HG03159 (cell line): ENCODE results near the gene PLA2G12A.

ENCODE experiments used
- ATAC-seq: cut with Tn5 transposase; IDR thresholded peaks from one replicate; pipeline ENCODE4 v1.9.1; 2021; ENCODE audit warnings: mild to moderate bottlenecking, moderate library complexity; ENCODE audit not compliant: unreplicated experiment

PLA2G12A gene

GRCh38 chr4:109729117-109729717 lies 653 bp downstream of the PLA2G12A start:
- ATAC-seq = no peak

GRCh38 chr4:109728385-109728784 lies 1.5 kb downstream of the PLA2G12A start:
- ATAC-seq = no peak

DNA sequence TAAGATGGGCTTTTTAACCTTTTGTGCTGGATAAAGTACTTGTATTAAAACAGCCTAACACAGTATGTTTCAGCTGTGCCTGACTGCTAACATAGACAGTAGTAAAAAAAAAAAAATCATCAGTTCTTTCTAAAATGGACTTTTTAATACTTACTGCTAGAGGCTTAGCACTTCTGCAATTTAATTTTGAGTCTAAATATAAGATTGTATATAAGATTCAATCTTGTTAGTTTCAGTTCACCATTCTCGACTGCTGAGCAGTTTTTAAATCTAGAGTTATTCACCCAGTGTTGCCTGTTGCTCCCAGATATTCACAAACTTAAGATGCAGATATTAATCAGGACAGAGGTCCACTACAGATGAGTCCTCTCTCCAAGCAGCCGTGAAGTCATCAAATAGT lies 6.8 kb downstream of the PLA2G12A start:
- ATAC-seq = no peak

DNA sequence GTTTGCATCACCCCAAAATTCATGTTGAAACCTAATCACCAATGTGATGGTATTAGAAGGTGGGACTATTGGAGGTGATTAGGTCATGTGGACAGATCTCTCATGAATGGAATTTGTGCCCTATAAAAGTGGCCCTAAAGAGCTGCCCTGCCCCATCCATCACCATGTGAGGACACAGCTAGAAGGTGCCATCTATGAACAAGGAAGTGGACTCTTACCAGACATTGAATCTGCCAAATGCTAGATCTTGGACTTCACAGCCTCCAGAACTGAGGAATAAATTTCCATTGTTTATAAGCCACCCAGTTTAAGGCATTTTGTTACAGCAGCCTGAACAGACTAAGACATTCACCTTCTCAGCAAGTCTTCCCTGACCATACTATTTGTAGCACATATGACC lies 7.5 kb downstream of the PLA2G12A start:
- no peak for ATAC-seq

DNA sequence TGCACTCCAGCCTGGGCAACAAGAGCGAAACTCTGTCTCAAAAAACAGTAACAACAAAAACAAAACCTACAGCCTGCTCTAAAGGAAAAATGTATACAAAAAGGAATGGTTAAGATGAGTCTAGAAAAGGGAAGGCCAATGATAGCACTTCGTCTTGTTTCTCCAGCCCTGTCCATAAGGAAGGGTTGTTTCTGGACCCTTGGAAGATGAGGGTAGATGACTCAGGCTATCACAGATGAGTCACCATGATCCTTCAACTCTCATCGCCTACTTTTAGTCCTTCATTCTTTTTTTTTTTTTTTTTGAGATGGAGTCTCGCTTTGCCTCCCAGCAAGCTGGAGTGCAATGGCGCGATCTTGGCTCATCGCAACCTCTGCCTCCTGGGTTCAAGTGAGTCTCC lies 8.8 kb downstream of the PLA2G12A start:
- no peak for ATAC-seq

GRCh38 chr4:109719604-109720003 lies 10.3 kb downstream of the PLA2G12A start:
- no peak for ATAC-seq

- no peak for ATAC-seq
Measured at GRCh38 chr4:109718759-109719158, 11.1 kb downstream of the PLA2G12A start.

GRCh38 chr4:109713500-109713899 lies 16.4 kb downstream of the PLA2G12A start:
- ATAC-seq = no peak

DNA sequence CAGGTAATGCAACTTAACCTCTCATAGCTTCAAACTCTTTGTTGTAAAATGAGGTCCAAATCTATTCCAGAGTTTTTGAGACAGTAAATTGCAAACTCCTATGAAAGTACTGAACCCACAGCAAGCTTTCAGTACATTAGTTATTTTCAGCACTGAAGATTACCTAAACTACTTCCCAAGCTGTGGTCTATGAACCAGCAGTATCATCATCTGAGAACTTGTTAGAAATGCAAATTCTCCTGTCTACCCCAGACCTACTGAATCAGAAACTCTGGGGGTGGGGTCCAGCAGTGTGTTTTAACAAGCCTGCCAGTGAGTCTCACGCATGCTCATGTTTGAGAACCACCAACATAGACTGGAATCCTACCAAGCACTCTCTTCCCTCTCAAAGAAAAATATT lies 20.9 kb downstream of the PLA2G12A start:
- peak; percentile 89 for ATAC-seq

DNA sequence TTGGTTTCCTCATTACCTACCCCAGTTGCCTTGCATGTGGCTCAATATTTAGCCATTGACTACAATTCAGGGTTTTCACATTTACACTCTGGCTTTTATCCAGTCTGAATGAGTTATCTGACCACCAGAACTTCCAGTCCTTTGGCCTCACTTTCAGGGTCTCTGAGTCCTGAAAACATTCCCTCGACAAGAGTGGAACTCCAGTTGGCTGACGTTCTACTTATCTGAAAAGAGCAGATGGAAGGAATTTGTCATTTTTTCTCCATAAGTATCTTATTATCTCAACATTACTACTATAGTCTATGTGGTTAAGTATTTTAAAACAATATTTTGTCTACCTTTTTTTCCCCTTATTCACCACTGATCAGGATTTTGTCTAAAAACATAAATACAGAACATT lies 21.4 kb downstream of the PLA2G12A start:
- no peak for ATAC-seq

DNA sequence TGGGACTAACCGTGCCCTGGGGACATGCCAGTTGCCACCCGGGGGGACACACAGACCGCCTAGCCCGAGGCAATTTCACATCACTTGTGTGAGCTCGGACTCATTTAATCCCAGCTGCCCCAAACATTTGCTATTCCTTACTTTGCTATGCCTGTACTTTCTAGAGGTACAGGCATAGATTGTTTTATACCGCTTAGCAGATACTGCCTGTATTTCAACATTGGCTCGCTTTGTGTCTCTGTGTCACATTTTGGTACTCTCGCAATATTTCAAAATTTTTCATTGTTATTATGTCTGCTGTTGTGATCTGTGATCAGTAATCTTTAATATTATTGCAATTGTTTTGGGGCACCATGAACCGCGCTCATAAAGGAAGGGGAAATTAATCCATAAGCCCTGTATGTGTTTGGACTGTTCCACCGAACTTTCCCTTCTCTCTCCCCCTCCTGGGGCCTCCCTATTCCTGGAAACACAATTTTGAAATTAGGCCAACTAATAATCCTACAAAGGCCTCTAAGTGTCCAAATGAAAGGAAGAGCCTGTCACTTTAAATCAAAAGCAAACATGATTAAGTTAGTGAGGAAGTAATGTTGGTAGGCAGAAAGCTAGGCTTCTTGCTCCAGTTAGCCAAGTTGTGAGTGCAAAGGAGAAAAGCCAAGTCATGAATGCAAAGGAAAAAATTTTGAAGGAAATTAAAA lies 26.1 kb downstream of the PLA2G12A start:
- ATAC-seq = peak; percentile 2

GRCh38 chr4:109702950-109703663 lies 26.8 kb downstream of the PLA2G12A start, which contains the start of gene CASP6:
Gene CASP6, minus strand, starts transcription at chr4:109703445. Its CDS starts 50 bp downstream, at chr4:109703395.
- ATAC-seq = peak; percentile 81

DNA sequence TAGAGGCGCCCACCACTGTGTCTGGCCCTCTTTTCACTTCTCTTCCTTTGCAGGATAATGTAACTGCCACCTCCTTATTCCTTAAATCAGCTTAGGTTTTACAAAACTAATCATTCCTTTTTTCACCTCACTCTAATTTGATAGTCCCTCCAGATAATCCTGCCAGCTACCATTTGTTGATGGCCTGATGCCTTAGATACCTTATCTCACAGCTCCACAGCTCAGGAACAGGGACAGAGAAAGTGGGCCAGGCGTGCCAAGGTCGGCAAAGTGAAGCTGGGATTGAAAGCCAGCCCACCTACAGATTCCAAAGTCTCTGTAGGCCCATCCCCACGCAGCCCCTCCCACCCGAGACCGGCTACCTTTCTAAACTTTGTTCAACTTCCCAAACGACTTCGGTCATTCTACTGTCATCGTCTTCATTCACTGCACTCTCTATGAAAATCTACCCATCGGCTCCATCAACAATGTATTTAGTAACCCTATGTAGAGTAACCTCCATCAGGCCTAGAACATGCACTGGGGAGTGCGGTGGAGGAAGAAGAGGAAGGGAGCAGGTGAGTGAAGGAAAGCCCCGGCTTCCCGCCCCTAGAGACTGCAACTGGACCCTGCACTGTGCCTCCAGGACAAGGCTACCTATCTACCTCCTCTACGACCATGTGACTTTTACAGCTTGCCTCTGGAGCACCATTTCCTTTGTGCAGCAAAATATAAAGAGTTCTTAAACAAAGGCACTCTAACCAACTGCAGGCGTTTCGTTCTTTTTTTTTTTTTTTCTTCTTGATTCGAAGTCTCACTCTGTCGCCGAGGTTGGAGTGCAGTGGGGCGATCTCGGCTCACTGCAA lies 28.1 kb downstream of the PLA2G12A start:
- ATAC-seq = peak; percentile 2

DNA sequence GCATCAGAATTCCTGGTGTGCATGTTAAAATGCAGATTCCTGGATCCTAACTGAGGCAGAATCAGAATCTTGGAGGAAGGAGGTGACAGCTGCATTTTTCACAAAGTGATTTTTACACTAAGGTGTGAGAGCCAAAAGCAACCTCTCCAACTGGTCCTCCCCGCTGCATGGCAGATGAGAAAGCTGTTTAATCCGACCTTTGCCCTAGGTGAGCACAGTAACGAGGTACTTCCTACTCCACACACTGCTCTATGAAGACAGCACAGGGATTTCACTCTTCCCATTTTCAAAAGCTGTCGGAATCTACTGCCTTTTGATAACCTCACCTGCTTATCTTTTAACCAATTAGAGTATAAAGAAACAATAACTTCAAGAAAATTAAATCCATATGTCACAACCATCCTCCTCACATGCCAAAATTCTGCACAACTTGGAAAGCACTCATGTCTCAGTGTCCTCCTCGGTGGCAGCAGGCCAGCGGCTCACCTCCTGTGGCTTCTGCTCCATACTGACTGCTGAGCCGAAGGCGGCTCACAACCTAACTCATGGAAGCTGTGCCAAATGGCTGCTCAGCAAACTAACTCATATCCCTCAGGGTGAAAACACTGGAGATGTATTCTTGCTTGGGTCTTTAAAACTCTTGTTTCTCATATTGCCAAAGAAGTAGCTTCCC lies 30.2 kb downstream of the PLA2G12A start:
- no peak for ATAC-seq

- no peak for ATAC-seq
Measured at GRCh38 chr4:109698656-109699055, 31.2 kb downstream of the PLA2G12A start.

DNA sequence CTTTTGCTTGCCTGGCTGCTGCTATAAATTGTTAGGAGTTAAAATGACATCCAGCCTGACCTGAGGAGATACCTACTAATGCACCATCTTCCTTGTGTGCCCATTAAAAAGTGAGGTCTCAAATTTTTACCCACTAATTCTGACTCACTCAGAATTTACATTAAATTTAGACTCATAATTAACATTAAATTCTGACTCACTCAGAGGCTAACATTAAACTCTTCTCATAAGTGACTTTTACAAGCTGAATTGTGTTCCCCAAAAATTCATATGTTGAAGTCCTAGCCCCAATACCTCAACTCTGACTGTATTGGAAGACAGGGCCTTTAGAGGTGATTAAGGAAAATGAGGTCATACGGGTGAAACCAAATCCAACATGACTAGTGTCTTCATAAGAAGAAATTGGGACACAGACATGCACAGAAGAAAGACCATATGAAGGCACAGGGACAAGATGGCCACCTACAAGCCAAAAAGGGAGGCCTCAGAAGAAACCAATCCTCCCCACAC lies 38.4 kb downstream of the PLA2G12A start:
- no peak for ATAC-seq

GRCh38 chr4:109690690-109691410 lies 39.0 kb downstream of the PLA2G12A start:
- peak; percentile 80 for ATAC-seq

GRCh38 chr4:109684727-109685126 lies 45.1 kb downstream of the PLA2G12A start:
- ATAC-seq = no peak

DNA sequence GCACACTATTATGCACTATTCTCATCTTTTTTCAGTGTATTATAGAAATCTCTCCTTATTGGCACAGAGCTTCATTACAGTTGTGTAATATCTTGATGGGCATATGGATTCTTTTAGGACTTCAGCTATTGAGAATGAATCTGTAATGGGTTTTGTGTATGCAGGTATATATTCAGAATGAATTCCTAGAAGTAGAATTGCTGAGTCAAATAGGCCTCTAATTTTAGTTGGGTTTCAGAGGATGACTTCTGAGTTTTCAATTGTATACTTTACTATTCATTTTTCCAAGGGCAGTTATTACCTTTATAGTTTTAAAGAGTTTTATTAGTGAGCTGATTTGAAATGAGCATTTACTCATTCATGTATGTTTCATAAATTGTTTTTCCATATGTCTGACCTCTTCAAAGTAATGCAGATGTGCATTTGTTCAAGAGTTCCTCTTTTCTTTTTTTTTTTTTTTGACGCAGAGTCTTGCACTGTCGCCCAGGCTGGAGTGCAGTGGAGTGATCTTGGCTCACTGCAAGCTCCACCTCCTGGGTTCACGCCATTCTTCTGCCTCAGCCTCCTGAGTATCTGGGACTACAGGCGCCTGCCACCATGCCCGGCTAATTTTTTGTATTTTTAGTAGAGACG lies 46.1 kb downstream of the PLA2G12A start:
- no peak for ATAC-seq
